Ascending aorta (tissue), 2 donors: ENCODE data around the gene CD99L2. TPM values are rescaled to one million over a fixed set of nuclear protein-coding genes. Genes with fewer than 3 reads are reported as not detected.

Experiments
- DNase-seq, 2 donors: peaks; one replicate each; pipeline ENCODE4 v3.0.0-alpha.2; 2019; ENCODE audit warnings: low spot score in 2 of 2
- H3K27ac ChIP-seq, 2 donors: fragments of 200-600 bp; sonication (generic); one replicate each; pipeline ENCODE4 v1.5.1; 2016 to 2017; ENCODE audit warnings: mild to moderate bottlenecking in 1 of 2
- H3K27me3 ChIP-seq: fragments of 200-600 bp; sonication (generic); one replicate; pipeline ENCODE4 v1.5.1; 2017
- H3K36me3 ChIP-seq, 2 donors: fragments of 200-600 bp; sonication (generic); one replicate each; pipeline ENCODE4 v1.5.1; 2016
- H3K4me1 ChIP-seq, 2 donors: fragments of 200-600 bp; sonication (generic); one replicate each; pipeline ENCODE4 v1.5.1; 2016 to 2017; ENCODE audit warnings: mild to moderate bottlenecking in 1 of 2
- H3K4me3 ChIP-seq, 2 donors: fragments of 200-600 bp; sonication (generic); one replicate each; pipeline ENCODE4 v1.5.1; 2016 to 2017; ENCODE audit warnings: mild to moderate bottlenecking in 1 of 2
- H3K9me3 ChIP-seq, 2 donors: fragments of 200-600 bp; sonication (generic); one replicate each; pipeline ENCODE4 v1.5.1; 2016
- intact Hi-C: fragments of 100-400 bp; cut with DNase I; formaldehyde crosslinking; loops from one replicate; pipeline ENCODE4 v1.15.1; 2023
- total RNA-seq: library from RNA; depleted of rRNA; stranded (reverse); fragments of >200 nt; gene quantifications from one replicate; pipeline ENCODE4 v1.1.0, GENCODE V29; 2016
- TF ChIP-seq, protein P1 (sequence below), 3 experiments: fragments of 200-600 bp in 2 of 3; fragments of 450-650 bp in 1 of 3; sonication (generic) in 2 of 3; IDR thresholded peaks; one replicate each; pipeline ENCODE4 v1.5.1; 2016 to 2019; ENCODE audit warnings: antibody characterized with exemption in 3 of 3, mild to moderate bottlenecking in 1 of 3, moderate library complexity in 1 of 3

Gene CD99L2
- total RNA-seq, 1 donor from 2014 or later, result 83.4 TPM

DNA sequence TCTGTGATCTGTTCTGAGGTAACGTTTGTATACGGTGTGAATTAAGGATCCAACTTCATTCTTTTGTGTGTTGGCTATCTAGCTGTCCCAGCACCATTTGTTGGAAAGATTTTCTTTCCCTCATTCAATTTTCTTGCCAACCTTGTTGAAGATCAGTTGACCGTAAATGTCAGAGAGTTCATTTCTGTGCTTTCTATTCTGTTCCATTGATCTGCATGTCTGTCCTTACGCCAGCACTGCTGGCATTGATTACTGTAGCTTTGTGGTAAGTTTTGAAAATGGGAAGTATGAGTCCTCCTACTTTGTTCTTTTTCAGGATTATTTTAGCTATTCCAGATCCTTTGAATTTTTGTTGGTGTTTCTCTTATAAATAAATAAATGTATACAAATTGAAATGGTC, 144.5 kb downstream of the CD99L2 start:
- no peak for DNase-seq
- intact Hi-C loops, result no loop called here
- Histone ChIP-seq H3K27ac (no peak overlapping the region), H3K27me3 (no peaks in the 10 kb centered on the region), H3K4me1 (no peaks in the 10 kb centered on the region), H3K36me3 (peaks cover 2 to 16% of the 10 kb centered on the region in 2 donors), H3K4me3 (no peak overlapping the region), H3K9me3 (no peaks in the 10 kb centered on the region)
- TF ChIP-seq, protein P1, sequence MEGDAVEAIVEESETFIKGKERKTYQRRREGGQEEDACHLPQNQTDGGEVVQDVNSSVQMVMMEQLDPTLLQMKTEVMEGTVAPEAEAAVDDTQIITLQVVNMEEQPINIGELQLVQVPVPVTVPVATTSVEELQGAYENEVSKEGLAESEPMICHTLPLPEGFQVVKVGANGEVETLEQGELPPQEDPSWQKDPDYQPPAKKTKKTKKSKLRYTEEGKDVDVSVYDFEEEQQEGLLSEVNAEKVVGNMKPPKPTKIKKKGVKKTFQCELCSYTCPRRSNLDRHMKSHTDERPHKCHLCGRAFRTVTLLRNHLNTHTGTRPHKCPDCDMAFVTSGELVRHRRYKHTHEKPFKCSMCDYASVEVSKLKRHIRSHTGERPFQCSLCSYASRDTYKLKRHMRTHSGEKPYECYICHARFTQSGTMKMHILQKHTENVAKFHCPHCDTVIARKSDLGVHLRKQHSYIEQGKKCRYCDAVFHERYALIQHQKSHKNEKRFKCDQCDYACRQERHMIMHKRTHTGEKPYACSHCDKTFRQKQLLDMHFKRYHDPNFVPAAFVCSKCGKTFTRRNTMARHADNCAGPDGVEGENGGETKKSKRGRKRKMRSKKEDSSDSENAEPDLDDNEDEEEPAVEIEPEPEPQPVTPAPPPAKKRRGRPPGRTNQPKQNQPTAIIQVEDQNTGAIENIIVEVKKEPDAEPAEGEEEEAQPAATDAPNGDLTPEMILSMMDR (IDR thresholded peaks at IDR 0.05), result no peak

DNA sequence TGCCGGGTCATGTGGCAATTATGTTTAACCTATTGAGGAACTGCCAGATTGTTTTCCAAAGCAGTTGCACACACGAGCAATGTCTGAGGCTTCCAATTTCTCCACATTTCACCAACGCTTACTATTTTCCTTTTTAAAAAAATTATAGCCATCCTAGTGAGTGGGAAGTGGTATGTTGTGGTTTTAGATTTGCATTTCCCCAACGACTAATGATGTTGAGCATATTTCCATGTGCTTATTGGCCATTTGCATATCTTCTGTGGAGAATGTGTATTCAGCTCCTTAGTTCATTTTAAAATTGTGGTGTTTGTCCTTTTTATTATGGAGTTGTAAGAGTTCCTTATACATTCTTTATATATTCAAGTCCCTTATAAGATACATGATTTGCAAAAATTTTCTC, 145.1 kb downstream of the CD99L2 start:
- H3K36me3 ChIP-seq, result peaks cover 2 to 16% of the 10 kb centered on the region in 2 donors
- no peaks in the 10 kb centered on the region for H3K27me3 ChIP-seq
- H3K4me1 ChIP-seq, result no peaks in the 10 kb centered on the region
- TF ChIP-seq, protein P1 (IDR thresholded peaks at IDR 0.05), result no peak
- no peak overlapping the region for H3K27ac ChIP-seq
- H3K4me3 ChIP-seq, result no peak overlapping the region
- intact Hi-C loops, result no loop called here
- DNase-seq, result no peak
- H3K9me3 ChIP-seq, result no peaks in the 10 kb centered on the region

DNA sequence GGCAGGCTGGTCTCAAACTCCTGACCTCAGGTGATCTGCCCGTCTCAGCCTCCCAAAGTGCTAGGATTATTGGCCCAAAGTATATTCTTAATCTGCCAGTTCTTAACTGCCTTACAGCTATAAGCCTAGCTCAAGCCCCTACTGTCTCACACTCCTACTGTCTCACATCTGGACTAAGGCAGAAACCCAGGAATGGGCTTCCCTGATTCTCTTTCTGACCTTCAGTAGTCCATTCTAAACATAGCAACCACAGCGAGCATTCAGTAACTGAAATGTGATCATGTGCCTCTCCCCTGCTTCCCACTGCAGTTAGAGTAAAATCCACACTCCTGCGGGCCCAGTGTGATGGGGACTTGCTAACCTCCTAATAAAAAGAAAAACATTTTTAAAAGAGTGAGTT, 146.3 kb downstream of the CD99L2 start:
- TF ChIP-seq, protein P1 (IDR thresholded peaks at IDR 0.05), result no peak
- Histone ChIP-seq H3K9me3 (no peaks in the 10 kb centered on the region), H3K36me3 (peaks cover 2 to 16% of the 10 kb centered on the region in 2 donors), H3K4me1 (no peaks in the 10 kb centered on the region), H3K27me3 (no peaks in the 10 kb centered on the region), H3K4me3 (no peak overlapping the region), H3K27ac (no peak overlapping the region)
- DNase-seq, result no peak
- intact Hi-C loops, result no loop called here

DNA sequence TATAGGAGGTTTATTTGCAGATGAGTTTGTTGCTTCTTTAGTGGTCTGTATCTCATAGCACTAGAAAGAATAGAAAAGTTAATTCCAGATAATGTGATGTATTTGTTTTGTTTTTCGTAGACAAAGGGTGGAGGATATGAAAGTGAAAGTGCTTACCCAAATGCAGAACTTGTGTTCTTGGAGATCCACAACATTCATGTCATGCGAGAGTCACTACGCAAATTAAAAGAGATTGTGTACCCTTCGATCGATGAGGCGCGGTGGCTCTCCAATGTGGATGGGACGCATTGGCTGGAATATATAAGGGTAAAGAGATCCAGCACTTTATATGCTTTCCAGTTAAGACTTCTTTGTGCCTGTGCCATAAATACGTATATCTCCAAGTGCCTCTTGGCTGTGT, 162.0 kb downstream of the CD99L2 start:
- intact Hi-C loops, result no loop called here
- Histone ChIP-seq H3K9me3 (no peaks in the 10 kb centered on the region), H3K4me3 (no peak overlapping the region)

DNA sequence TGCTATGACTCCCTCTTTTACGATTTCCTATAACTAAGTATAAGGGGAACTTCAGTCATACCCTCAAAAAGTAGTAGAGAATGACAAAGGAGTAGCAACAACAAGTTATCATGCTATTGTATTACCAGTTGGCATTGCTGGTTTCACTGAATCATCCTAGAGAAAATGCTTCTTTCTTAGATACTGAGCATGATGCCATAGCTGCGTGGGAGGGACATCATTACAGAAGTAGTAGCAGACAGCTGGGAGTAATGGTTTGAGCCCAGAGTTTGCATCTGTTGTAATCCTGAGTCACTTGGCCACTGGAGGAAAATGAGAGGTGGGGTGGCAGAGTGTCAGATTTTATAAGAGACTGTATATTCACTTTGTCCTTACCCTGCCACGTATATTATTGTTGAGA, 166.7 kb downstream of the CD99L2 start:
- TF ChIP-seq, protein P1 (IDR thresholded peaks at IDR 0.05), result no peak
- DNase-seq, result no peak

More for the DNA sequence above, 162.0 kb downstream of the CD99L2 start:
- peaks cover 9 to 42% of the 10 kb centered on the region in 2 donors for H3K36me3 ChIP-seq
- H3K27me3 ChIP-seq, result no peaks in the 10 kb centered on the region
- no peak overlapping the region for H3K27ac ChIP-seq
- no peaks in the 10 kb centered on the region for H3K4me1 ChIP-seq
- DNase-seq, result no peak
- TF ChIP-seq, protein P1 (IDR thresholded peaks at IDR 0.05), result no peak

DNA sequence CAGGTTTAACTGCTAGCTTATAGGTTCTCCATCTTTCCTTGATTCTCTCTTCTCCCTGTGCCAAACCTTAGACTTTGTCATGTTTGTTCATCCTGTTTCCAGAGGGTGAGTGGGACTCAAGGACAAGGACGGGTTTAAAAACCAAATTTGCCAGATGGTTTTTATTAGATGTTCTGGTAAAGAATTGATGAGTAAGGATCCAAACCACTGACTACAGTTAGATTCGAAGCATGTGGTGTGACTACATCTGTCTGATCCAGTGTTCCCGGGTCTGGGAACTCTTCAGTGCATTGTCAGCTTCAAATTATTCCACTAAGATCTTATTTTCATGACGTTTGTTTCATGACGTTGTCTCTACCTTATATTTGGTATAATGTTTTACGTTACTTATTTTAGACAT, 167.7 kb downstream of the CD99L2 start:
- TF ChIP-seq, protein P1 (IDR thresholded peaks at IDR 0.05), result no peak
- Histone ChIP-seq H3K27ac (no peak overlapping the region), H3K27me3 (no peaks in the 10 kb centered on the region), H3K9me3 (no peaks in the 10 kb centered on the region), H3K4me3 (no peak overlapping the region), H3K36me3 (peaks cover 4 to 25% of the 10 kb centered on the region in 2 donors), H3K4me1 (no peaks in the 10 kb centered on the region)
- intact Hi-C loops, result no loop called here
- DNase-seq, result no peak

More for the DNA sequence above, 166.7 kb downstream of the CD99L2 start:
- H3K27ac ChIP-seq, result no peak overlapping the region
- H3K4me1 ChIP-seq, result no peaks in the 10 kb centered on the region
- H3K9me3 ChIP-seq, result no peaks in the 10 kb centered on the region
- H3K36me3 ChIP-seq, result peaks cover 4 to 25% of the 10 kb centered on the region in 2 donors
- no peak overlapping the region for H3K4me3 ChIP-seq
- intact Hi-C loops, result no loop called here
- H3K27me3 ChIP-seq, result no peaks in the 10 kb centered on the region
